ENCODE results near the gene ARHGEF6. TPM values are rescaled to one million over a fixed set of nuclear protein-coding genes. Genes with fewer than 3 reads are reported as not detected.
"Not testable (repeated sequence)": the region's sequence is repeated elsewhere in the genome, so short reads cannot be mapped to it uniquely, and the experiment has no call there.

The ARHGEF6 gene
- total RNA-seq, 1 donor from 2014 or later = 8.7 TPM

DNA sequence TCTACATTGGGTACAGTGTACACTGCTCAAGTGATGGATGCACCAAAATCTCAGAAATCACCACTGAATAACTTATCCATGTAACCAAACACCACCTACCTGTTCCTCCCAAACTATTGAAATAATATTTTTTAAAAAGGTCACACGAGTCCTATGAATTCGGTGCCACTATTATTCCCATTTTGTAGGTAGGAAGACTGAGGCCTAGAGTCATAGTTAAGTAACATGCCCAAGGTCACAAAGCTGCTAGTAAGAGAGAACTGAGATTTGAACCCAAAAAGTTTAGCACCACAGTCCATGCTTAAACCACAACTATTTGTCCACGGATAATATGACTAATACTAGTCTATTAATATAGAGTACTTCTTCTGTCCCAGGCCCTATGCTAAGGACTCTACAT is 2.7 kb downstream of the ARHGEF6 start:
- Mint-ChIP-seq H3K36me3 (ENCODE audit: unreplicated experiment) (no peaks in the 10 kb centered on the region), H3K27ac (ENCODE audit: unreplicated experiment) (no peak overlapping the region), H3K4me1 (ENCODE audit: unreplicated experiment) (peaks cover 2% of the 10 kb centered on the region), H3K4me3 (ENCODE audit: unreplicated experiment) (no peak overlapping the region), H3K27me3 (ENCODE audit: unreplicated experiment) (peaks cover 11% of the 10 kb centered on the region), H3K9me3 (ENCODE audit: unreplicated experiment) (peaks cover 14% of the 10 kb centered on the region)
- no peak for TF ChIP-seq CTCF (IDR thresholded peaks at IDR 0.05)
- no peak for DNase-seq (ENCODE audit: extremely low spot score, unreplicated experiment)

GRCh38 chrX:136773648-136774047 is 7.1 kb downstream of the ARHGEF6 start:
- peaks cover 25% of the 10 kb centered on the region for H3K9me3 Mint-ChIP-seq (ENCODE audit: unreplicated experiment)
- no peak for TF ChIP-seq CTCF (IDR thresholded peaks at IDR 0.05)
- no peak overlapping the region for H3K27ac Mint-ChIP-seq (ENCODE audit: unreplicated experiment)
- H3K36me3 Mint-ChIP-seq (ENCODE audit: unreplicated experiment) = no peaks in the 10 kb centered on the region
- no peak for DNase-seq (ENCODE audit: extremely low spot score, unreplicated experiment)
- H3K4me3 Mint-ChIP-seq (ENCODE audit: unreplicated experiment) = no peak overlapping the region
- H3K27me3 Mint-ChIP-seq (ENCODE audit: unreplicated experiment) = peaks cover 11% of the 10 kb centered on the region
- H3K4me1 Mint-ChIP-seq (ENCODE audit: unreplicated experiment) = peaks cover 2% of the 10 kb centered on the region

GRCh38 chrX:136771869-136772268 is 8.9 kb downstream of the ARHGEF6 start:
- H3K27ac Mint-ChIP-seq (ENCODE audit: unreplicated experiment); H3K36me3 Mint-ChIP-seq (ENCODE audit: unreplicated experiment); DNase-seq (ENCODE audit: extremely low spot score, unreplicated experiment); H3K4me3 Mint-ChIP-seq (ENCODE audit: unreplicated experiment): not testable (repeated sequence)
- peaks cover 11% of the 10 kb centered on the region for H3K4me1 Mint-ChIP-seq (ENCODE audit: unreplicated experiment)
- H3K27me3 Mint-ChIP-seq (ENCODE audit: unreplicated experiment) = peaks cover 11% of the 10 kb centered on the region
- H3K9me3 Mint-ChIP-seq (ENCODE audit: unreplicated experiment) = peaks cover 25% of the 10 kb centered on the region

- H3K36me3 Mint-ChIP-seq (ENCODE audit: unreplicated experiment) = no peaks in the 10 kb centered on the region
- no peak for TF ChIP-seq CTCF (IDR thresholded peaks at IDR 0.05)
- peak overlapping the region; percentile 66 for H3K27ac Mint-ChIP-seq (ENCODE audit: unreplicated experiment)
- H3K9me3 Mint-ChIP-seq (ENCODE audit: unreplicated experiment) = peaks cover 16% of the 10 kb centered on the region
- peaks cover 20% of the 10 kb centered on the region for H3K4me1 Mint-ChIP-seq (ENCODE audit: unreplicated experiment)
- H3K27me3 Mint-ChIP-seq (ENCODE audit: unreplicated experiment) = peaks cover 2% of the 10 kb centered on the region
- no peak for DNase-seq (ENCODE audit: extremely low spot score, unreplicated experiment)
- H3K4me3 Mint-ChIP-seq (ENCODE audit: unreplicated experiment) = peak overlapping the region; percentile 75
Observed at GRCh38 chrX:136768469-136769084, 12.2 kb downstream of the ARHGEF6 start.

DNA sequence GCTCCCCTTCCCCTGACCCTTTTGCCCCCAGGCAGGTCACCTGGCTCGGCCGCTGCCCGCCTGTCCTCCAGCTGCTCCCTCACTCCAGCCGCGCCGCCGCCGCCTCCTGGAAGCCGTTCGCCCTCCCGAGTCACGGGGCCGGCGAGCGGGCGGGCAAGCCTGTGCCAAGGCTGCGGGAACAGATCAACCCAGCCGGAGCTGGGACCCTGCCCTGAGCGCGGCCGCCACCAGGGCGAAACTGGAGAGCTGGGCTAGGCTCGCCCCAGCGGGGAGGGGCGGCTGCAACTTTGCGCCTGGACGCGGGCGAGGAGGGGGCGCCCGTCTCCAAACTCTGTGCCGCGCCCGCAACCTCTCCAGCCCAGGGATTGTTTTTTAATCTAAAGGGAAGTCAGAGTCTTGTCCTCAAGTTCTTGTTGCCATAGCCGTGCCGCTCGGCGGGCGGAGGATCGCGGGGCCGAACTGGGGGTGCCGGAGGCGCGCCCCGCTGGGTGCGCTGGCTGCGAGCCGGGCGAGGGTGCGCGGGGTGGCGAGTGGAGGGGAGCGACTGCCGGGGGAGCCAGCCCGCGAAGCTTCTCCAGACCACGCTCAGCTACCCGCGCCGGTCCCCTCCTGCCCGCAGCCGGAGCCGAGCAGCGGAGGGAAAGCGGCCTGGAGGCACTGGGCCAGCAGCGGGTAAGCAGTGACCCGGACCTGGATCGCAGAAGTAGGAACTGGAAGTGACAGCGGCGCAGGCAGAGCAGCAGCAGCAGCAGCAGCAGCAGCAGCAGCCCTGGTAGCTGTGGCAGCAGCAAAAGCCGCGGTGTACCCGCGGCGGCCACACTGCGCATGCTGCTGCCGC is 13.4 kb downstream of the ARHGEF6 start:
- DNase-seq (ENCODE audit: extremely low spot score, unreplicated experiment) = peak; percentile 88
- Mint-ChIP-seq H3K4me3 (ENCODE audit: unreplicated experiment) (peak overlapping the region; percentile 75), H3K27me3 (ENCODE audit: unreplicated experiment) (peaks cover 2% of the 10 kb centered on the region), H3K27ac (ENCODE audit: unreplicated experiment) (peak overlapping the region; percentile 65), H3K9me3 (ENCODE audit: unreplicated experiment) (peaks cover 16% of the 10 kb centered on the region), H3K36me3 (ENCODE audit: unreplicated experiment) (no peaks in the 10 kb centered on the region), H3K4me1 (ENCODE audit: unreplicated experiment) (peaks cover 20% of the 10 kb centered on the region)
- TF ChIP-seq CTCF (IDR thresholded peaks at IDR 0.05) = peak; percentile 36
